SH-SY5Y (cell line): ENCODE data around the gene CELSR3.

Experiments used
- GATA2 ChIP-seq: IDR thresholded peaks from 2 replicates; pipeline ENCODE4 v1.6.1; 2011; ENCODE audit warnings: mild to moderate bottlenecking, low read depth, low read length
- GATA3 ChIP-seq: IDR thresholded peaks from 2 replicates; pipeline ENCODE4 v1.6.1; 2011; ENCODE audit warnings: low read depth, mild to moderate bottlenecking, low read length, moderate library complexity

DNA sequence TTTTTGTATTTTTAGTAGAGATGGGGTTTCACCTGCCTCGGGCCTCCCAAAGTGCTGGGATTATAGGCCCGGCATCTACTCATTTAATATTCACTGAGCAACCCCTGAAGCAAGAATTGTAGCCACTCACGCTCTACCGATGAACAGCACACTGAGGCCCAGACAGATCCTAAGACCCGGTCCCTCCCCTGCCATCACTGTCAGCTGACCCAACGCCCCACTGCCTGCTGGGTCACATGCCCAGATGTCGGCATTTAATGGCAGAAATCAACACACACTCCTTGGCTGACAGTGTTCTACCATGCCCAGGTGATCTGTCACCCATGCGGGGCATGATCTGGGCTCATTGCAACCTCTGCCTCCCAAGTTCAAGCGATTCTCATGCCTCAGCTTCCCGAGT is 37.9 kb downstream of the CELSR3 start:
- TF ChIP-seq GATA2: no peak
- no peak for TF ChIP-seq GATA3
